HEK293 (cell line): ENCODE data around the gene HERPUD2.
A peak's percentile ranks its signal among the peaks of the same experiment; 100 is the strongest.

Source experiments
- CTCF ChIA-PET: fragments of 350-600 bp; formaldehyde crosslinking; extraction: SDS; loops from one replicate; lab custom pipeline; 2021; ENCODE audit warnings: antibody characterized with exemption; lab: Yijun Ruan, JAX
- POLR2A ChIA-PET: fragments of 300-600 bp; formaldehyde crosslinking; extraction: SDS; loops from one replicate; lab custom pipeline; 2020; ENCODE audit warnings: antibody characterized with exemption, inconsistent platforms; lab: Yijun Ruan, JAX
- H3K27ac ChIP-seq: fragments of 200-500 bp; sonication (Bioruptor generic); 2 replicates; pipeline ENCODE4 v1.5.1; 2014; ENCODE audit warnings: low read depth, low read length, control low read depth, inconsistent platforms; ENCODE audit errors: extremely low read depth
- H3K36me3 ChIP-seq, 2 experiments: fragments of 200-500 bp in 1 of 2; sonication (Bioruptor generic) in 1 of 2; 1 replicate in 1 of 2; 2 replicates in 1 of 2; pipeline ENCODE4 v1.5.1; 2014 to 2017; ENCODE audit warnings: inconsistent platforms in 2 of 2, low read length in 2 of 2; ENCODE audit not compliant: control insufficient read depth in 2 of 2, insufficient read depth in 1 of 2
- H3K4me1 ChIP-seq: fragments of 200-500 bp; sonication (Bioruptor generic); 2 replicates; pipeline ENCODE4 v1.5.1; 2014; ENCODE audit warnings: mild to moderate bottlenecking, low read length, inconsistent platforms; ENCODE audit not compliant: control insufficient read depth, insufficient read depth
- H3K4me3 ChIP-seq: 2 replicates; pipeline ENCODE4 v1.5.1; 2011; ENCODE audit warnings: low read depth, mild to moderate bottlenecking, control low read depth, low read length, moderate library complexity
- H3K9me3 ChIP-seq: fragments of 200-500 bp; sonication (Bioruptor generic); 2 replicates; pipeline ENCODE4 v1.5.1; 2014; ENCODE audit warnings: low read depth, low read length, inconsistent platforms; ENCODE audit not compliant: control insufficient read depth, insufficient read depth
- GFI1B ChIP-seq: fragments of 450-650 bp; formaldehyde crosslinking; IDR thresholded peaks from 2 replicates; pipeline ENCODE4 v1.5.1; 2016; ENCODE audit warnings: missing biosample characterization, missing genetic modification characterization
- HIC1 ChIP-seq: fragments of 450-650 bp; formaldehyde crosslinking; IDR thresholded peaks from 2 replicates; pipeline ENCODE4 v1.5.1; 2016; ENCODE audit warnings: missing biosample characterization, missing genetic modification characterization
- KLF10 ChIP-seq: fragments of 450-650 bp; IDR thresholded peaks from 2 replicates; pipeline ENCODE4 v1.5.1; 2018; ENCODE audit warnings: missing biosample characterization, mild to moderate bottlenecking, missing genetic modification characterization
- KLF16 ChIP-seq: fragments of 450-650 bp; formaldehyde crosslinking; IDR thresholded peaks from 2 replicates; pipeline ENCODE4 v1.5.1; 2017; ENCODE audit warnings: missing biosample characterization, missing genetic modification characterization
- KLF9 ChIP-seq: fragments of 450-650 bp; formaldehyde crosslinking; IDR thresholded peaks from 2 replicates; pipeline ENCODE4 v1.5.1; 2016; ENCODE audit warnings: missing biosample characterization, missing genetic modification characterization, low read depth
- MZF1 ChIP-seq: fragments of 450-650 bp; formaldehyde crosslinking; IDR thresholded peaks from 2 replicates; pipeline ENCODE4 v1.5.1; 2017; ENCODE audit warnings: missing biosample characterization, missing genetic modification characterization, borderline replicate concordance
- OSR2 ChIP-seq: fragments of 450-650 bp; formaldehyde crosslinking; IDR thresholded peaks from 2 replicates; pipeline ENCODE4 v1.5.1; 2016; ENCODE audit warnings: missing biosample characterization, missing genetic modification characterization
- PATZ1 ChIP-seq: fragments of 450-650 bp; formaldehyde crosslinking; IDR thresholded peaks from 2 replicates; pipeline ENCODE4 v1.5.1; 2016; ENCODE audit warnings: missing biosample characterization, missing genetic modification characterization
- RBAK ChIP-seq: fragments of 450-650 bp; formaldehyde crosslinking; IDR thresholded peaks from 2 replicates; pipeline ENCODE4 v1.5.1; 2016; ENCODE audit warnings: missing biosample characterization, missing genetic modification characterization
- REST ChIP-seq: fragments of 450-650 bp; formaldehyde crosslinking; IDR thresholded peaks from 2 replicates; pipeline ENCODE4 v1.5.1; 2016; ENCODE audit warnings: missing biosample characterization, missing genetic modification characterization
- SP2 ChIP-seq: fragments of 450-650 bp; formaldehyde crosslinking; IDR thresholded peaks from 2 replicates; pipeline ENCODE4 v1.5.1; 2016; ENCODE audit warnings: missing biosample characterization, missing genetic modification characterization
- WT1 ChIP-seq: fragments of 450-650 bp; formaldehyde crosslinking; IDR thresholded peaks from 2 replicates; pipeline ENCODE4 v1.5.1; 2016; ENCODE audit warnings: missing biosample characterization, missing genetic modification characterization
- ZBTB11 ChIP-seq: fragments of 450-650 bp; formaldehyde crosslinking; conservative IDR thresholded peaks from 2 replicates; pipeline ENCODE4 v1.5.1; 2016; ENCODE audit warnings: low read depth, missing biosample characterization, missing genetic modification characterization
- ZNF157 ChIP-seq: fragments of 450-650 bp; formaldehyde crosslinking; IDR thresholded peaks from 2 replicates; pipeline ENCODE4 v1.5.1; 2016; ENCODE audit warnings: missing biosample characterization, missing genetic modification characterization
- ZNF184 ChIP-seq: fragments of 450-650 bp; IDR thresholded peaks from 2 replicates; pipeline ENCODE4 v1.5.1; 2018; ENCODE audit warnings: missing biosample characterization, mild to moderate bottlenecking, missing genetic modification characterization
- ZNF26 ChIP-seq: fragments of 450-650 bp; formaldehyde crosslinking; IDR thresholded peaks from 2 replicates; pipeline ENCODE4 v1.5.1; 2016; ENCODE audit warnings: missing biosample characterization, missing genetic modification characterization
- ZNF449 ChIP-seq: fragments of 450-650 bp; formaldehyde crosslinking; IDR thresholded peaks from 2 replicates; pipeline ENCODE4 v1.5.1; 2017; ENCODE audit warnings: missing biosample characterization, mild to moderate bottlenecking, missing genetic modification characterization, moderate library complexity
- ZNF473 ChIP-seq: fragments of 450-650 bp; formaldehyde crosslinking; IDR thresholded peaks from 2 replicates; pipeline ENCODE4 v1.5.1; 2017; ENCODE audit warnings: missing biosample characterization, missing genetic modification characterization
- ZNF600 ChIP-seq: fragments of 450-650 bp; formaldehyde crosslinking; IDR thresholded peaks from 2 replicates; pipeline ENCODE4 v1.5.1; 2016; ENCODE audit warnings: missing biosample characterization, missing genetic modification characterization
- ZNF623 ChIP-seq: fragments of 450-650 bp; formaldehyde crosslinking; IDR thresholded peaks from 2 replicates; pipeline ENCODE4 v1.5.1; 2016; ENCODE audit warnings: missing biosample characterization, missing genetic modification characterization
- ZNF707 ChIP-seq: fragments of 450-650 bp; formaldehyde crosslinking; IDR thresholded peaks from 2 replicates; pipeline ENCODE4 v1.5.1; 2016; ENCODE audit warnings: missing biosample characterization, missing genetic modification characterization
- ZNF76 ChIP-seq: fragments of 450-650 bp; formaldehyde crosslinking; IDR thresholded peaks from 2 replicates; pipeline ENCODE4; 2016; ENCODE audit warnings: low read depth, missing biosample characterization, missing genetic modification characterization, borderline replicate concordance
- ZSCAN30 ChIP-seq: fragments of 450-650 bp; IDR thresholded peaks from 2 replicates; pipeline ENCODE4 v1.5.1; 2018; ENCODE audit warnings: missing biosample characterization, mild to moderate bottlenecking, missing genetic modification characterization, moderate library complexity

Gene HERPUD2

GRCh38 chr7:35694784-35695472, at the start of gene HERPUD2 (continued):
- 0 out of 2 replicates have a peak, but pooled peaks have one; percentile 53 for TF ChIP-seq HIC1
- peak; percentile 88 for TF ChIP-seq KLF16
- no peak for TF ChIP-seq GFI1B
- peak; percentile 62; the same call in 1 of the 2 replicates for TF ChIP-seq PATZ1 (tag by site-specific recombination)
- no peak for TF ChIP-seq ZNF623 (tag by site-specific recombination)
- peak; percentile 28; the same call in 1 of the 2 replicates for TF ChIP-seq WT1 (tag by site-specific recombination)
- no peak for TF ChIP-seq MZF1 (tag by site-specific recombination)
- TF ChIP-seq ZNF76 (tag by site-specific recombination): peak; percentile 73
- peak; percentile 52; the same call in 1 of the 2 replicates for TF ChIP-seq OSR2
- TF ChIP-seq KLF10 (tag by site-specific recombination): peak; percentile 61; the same call in 1 of the 2 replicates
- peak; percentile 51; the same call in 1 of the 2 replicates for TF ChIP-seq REST (tag by site-specific recombination)
- TF ChIP-seq SP2 (tag by site-specific recombination): peak; percentile 87

GRCh38 chr7:35738889-35739288, 44.0 kb upstream of the HERPUD2 start:
- no peaks in the 10 kb centered on the region for H3K36me3 ChIP-seq
- H3K9me3 ChIP-seq: no peaks in the 10 kb centered on the region
- ChIA-PET CTCF (no interaction called here), POLR2A (no interaction called here)
- no peak overlapping the region for H3K27ac ChIP-seq
- H3K4me3 ChIP-seq: no peak overlapping the region
- H3K4me1 ChIP-seq: no peaks in the 10 kb centered on the region
- no peak for TF ChIP-seq ZNF707 (tag by site-specific recombination)
- no peak for TF ChIP-seq RBAK (tag by site-specific recombination)
- no peak for TF ChIP-seq ZNF473 (tag by site-specific recombination)
- TF ChIP-seq ZNF157 (tag by site-specific recombination): no peak
- no peak for TF ChIP-seq ZNF449 (tag by site-specific recombination)
- TF ChIP-seq ZBTB11 (tag by site-specific recombination): no peak
- no peak for TF ChIP-seq ZNF26
- TF ChIP-seq ZNF184 (tag by site-specific recombination): no peak
- no peak for TF ChIP-seq ZSCAN30 (tag by site-specific recombination)
- no peak for TF ChIP-seq KLF9 (tag by site-specific recombination)
- TF ChIP-seq ZNF600 (tag by site-specific recombination): no peak
